GM12878 (cell line): ENCODE measurements around the gene NDE1. TPM values are rescaled to one million over a fixed set of nuclear protein-coding genes. Genes with fewer than 3 reads are reported as not detected.
A peak's percentile ranks its signal among the peaks of the same experiment; 100 is the strongest.

Experiments used
- ATAC-seq: fragments of 200-7000 bp; cut with Tn5 transposase; 3 replicates; pipeline ENCODE4 v1.9.1; 2020; ENCODE audit warnings: mild to moderate bottlenecking, moderate library complexity
- BruUV-seq: library from RNA; stranded (reverse); fragments of 400-500 nt; replicated peaks from 2 replicates; lab custom pipeline; 2021; lab: Mats Ljungman, UMichigan
- CTCF ChIA-PET: fragments of 300-600 bp; sonication (Branson Sonifier 250); formaldehyde crosslinking; extraction: SDS; loops from one replicate; lab custom pipeline; 2021; ENCODE audit warnings: inconsistent platforms; lab: Yijun Ruan, JAX
- POLR2A ChIA-PET: fragments of 350-600 bp; formaldehyde crosslinking; extraction: SDS; loops from one replicate; lab custom pipeline; 2021; ENCODE audit warnings: inconsistent platforms; lab: Charles Lee
- RAD21 ChIA-PET: fragments of 300-600 bp; sonication (Branson Sonifier 250); formaldehyde crosslinking; loops from one replicate; lab custom pipeline; 2023; ENCODE audit warnings: antibody characterized with exemption; ENCODE audit not compliant: unreplicated experiment; lab: Charles Lee
- SMC1A ChIA-PET: fragments of 300-600 bp; sonication (Branson Sonifier 250); formaldehyde crosslinking; loops from one replicate; lab custom pipeline; 2023; ENCODE audit not compliant: unreplicated experiment, uncharacterized antibody; lab: Charles Lee
- DNase-seq: peaks from one replicate; pipeline ENCODE4 v3.0.0-alpha.2; 2011; ENCODE audit warnings: low read depth, low spot score
- FAIRE-seq: peaks from 3 replicates; lab custom pipeline; 2011; peaks lifted over from hg19 to GRCh38; lab: Jason Lieb, UNC
- H2AFZ ChIP-seq: 2 replicates; pipeline ENCODE4 v1.6.0; 2011; ENCODE audit warnings: low read depth, low read length, control low read depth; ENCODE audit not compliant: control insufficient read depth
- H3K27ac ChIP-seq: 2 replicates; pipeline ENCODE4 v1.5.1; 2011; ENCODE audit warnings: control low read depth; ENCODE audit not compliant: control insufficient read depth, insufficient read depth
- H3K27me3 ChIP-seq, 2 experiments: replicated peaks in 1 of 2; 2 replicates each; pipeline versions ENCODE4 v1.6.0 to v1.6.1; 2011; ENCODE audit warnings: low read length in 1 of 2; ENCODE audit not compliant: control insufficient read depth in 2 of 2, insufficient read depth in 2 of 2
- H3K36me3 ChIP-seq, 2 experiments: 2 replicates each; pipeline ENCODE4 v1.5.1; 2011; ENCODE audit warnings: low read length in 1 of 2; ENCODE audit not compliant: control insufficient read depth in 2 of 2, insufficient read depth in 2 of 2
- H3K4me1 ChIP-seq: 2 replicates; pipeline ENCODE4 v1.6.1; 2011; ENCODE audit warnings: mild to moderate bottlenecking, low read length, moderate library complexity, mixed read lengths; ENCODE audit not compliant: control insufficient read depth, insufficient read depth
- H3K4me2 ChIP-seq: 2 replicates; pipeline ENCODE4 v1.6.0; 2011; ENCODE audit warnings: control low read depth; ENCODE audit not compliant: control insufficient read depth, insufficient read depth
- H3K4me3 ChIP-seq: fragments of 200-600 bp; sonication (generic); 2 replicates; pipeline ENCODE4 v1.5.1; 2016
- H3K79me2 ChIP-seq: 2 replicates; pipeline ENCODE4 v1.6.0; 2011; ENCODE audit warnings: low read length; ENCODE audit not compliant: control insufficient read depth, insufficient read depth
- H3K9ac ChIP-seq: 2 replicates; pipeline ENCODE4 v1.8.0; 2011; ENCODE audit warnings: low read length, control low read depth, mixed read lengths; ENCODE audit not compliant: control insufficient read depth, insufficient read depth
- H3K9me3 ChIP-seq: replicated peaks from 3 replicates; pipeline ENCODE4 v1.5.1; 2011; ENCODE audit warnings: mild to moderate bottlenecking, low read length; ENCODE audit not compliant: control insufficient read depth, insufficient read depth
- H4K20me1 ChIP-seq: 2 replicates; pipeline ENCODE4 v1.6.0; 2011; ENCODE audit not compliant: control insufficient read depth, insufficient read depth
- BACH1 ChIP-seq: fragments of 450-650 bp; IDR thresholded peaks from 2 replicates; pipeline ENCODE4 v1.6.1; 2017; ENCODE audit warnings: mild to moderate bottlenecking, borderline replicate concordance
- CHD4 ChIP-seq: fragments of 200-600 bp; sonication (generic); IDR thresholded peaks from 2 replicates; pipeline ENCODE4 v1.6.1; 2016; ENCODE audit warnings: mild to moderate bottlenecking
- ETV6 ChIP-seq, 2 experiments: fragments of 450-650 bp in 1 of 2; IDR thresholded peaks in 1 of 2; conservative IDR thresholded peaks in 1 of 2; 2 replicates each; pipeline ENCODE4 v1.6.1; 2014; ENCODE audit warnings: antibody characterized with exemption in 1 of 2, borderline replicate concordance in 1 of 2, low read depth in 1 of 2, mild to moderate bottlenecking in 1 of 2, moderate library complexity in 1 of 2
- IRF3 ChIP-seq: fragments of 450-650 bp; IDR thresholded peaks from 2 replicates; pipeline ENCODE4 v1.6.1; 2014; ENCODE audit warnings: mild to moderate bottlenecking
- KLF5 ChIP-seq: fragments of 450-650 bp; IDR thresholded peaks from 2 replicates; pipeline ENCODE4 v1.6.1; 2014; ENCODE audit warnings: mild to moderate bottlenecking; ENCODE audit not compliant: partially characterized antibody
- MTA3 ChIP-seq: IDR thresholded peaks from 2 replicates; pipeline ENCODE4 v1.6.1; 2012; ENCODE audit warnings: low read length, inconsistent platforms, borderline replicate concordance
- NFYB ChIP-seq: IDR thresholded peaks from 2 replicates; pipeline ENCODE4 v1.6.1; 2011; ENCODE audit warnings: low read depth, mild to moderate bottlenecking, low read length, improper control_type of control experiment, moderate library complexity; ENCODE audit not compliant: insufficient read depth
- ZNF217 ChIP-seq: fragments of 450-650 bp; IDR thresholded peaks from 2 replicates; pipeline ENCODE4 v1.6.1; 2017; ENCODE audit warnings: antibody characterized with exemption, mild to moderate bottlenecking
- WGBS: methylation state at CpG from one replicate; pipeline ENCODE4 v1.1.6; 2016; ENCODE audit warnings: low lambda C conversion rate; ENCODE audit not compliant: insufficient replicate concordance, insufficient coverage; ENCODE audit errors: missing lambda C conversion rate; 5-methylcytosine and 5-hydroxymethylcytosine counted together
- in situ Hi-C: fragments of 300-500 bp; cut with MboI; formaldehyde crosslinking; loops from 9 replicates; pipeline ENCODE4 v1.14.3; 2018; ENCODE audit warnings: mixed read lengths
- intact Hi-C: fragments of 100-400 bp; cut with micrococcal nuclease; formaldehyde crosslinking; loops from one replicate; pipeline ENCODE4 v1.14.2; 2022; ENCODE audit not compliant: unreplicated experiment
- polyA plus RNA-seq, 11 experiments: library from polyadenylated mRNA; depleted of rRNA in 4 of 11; unstranded in 6 of 11; stranded (reverse) in 5 of 11; fragments of >200 nt; fragmentation: Nextera tagmentation in 4 of 11; fragmentation: Illumina TruSeq in 1 of 11; extraction: Ambion mirVana in 4 of 11; extraction: Trizol in 1 of 11; gene quantifications; 1 replicate in 1 of 11; 2 replicates in 10 of 11; pipeline versions ENCODE4 v1.2.1 to v1.2.3, GENCODE V29; 2011 to 2016; ENCODE audit warnings: inconsistent platforms in 2 of 11, missing spikeins in 2 of 11, low read depth in 1 of 11
- total RNA-seq, 4 experiments: library from RNA; depleted of rRNA in 3 of 4; stranded (reverse); fragments of >200 nt in 3 of 4; fragmentation: Illumina TruSeq in 1 of 4; extraction: Trizol in 1 of 4; gene quantifications; 2 replicates each; pipeline versions ENCODE4 v1.2.1 to v1.2.3, GENCODE V29; 2013 to 2021
- TF ChIP-seq, protein P1 (sequence below): fragments of 450-650 bp; IDR thresholded peaks from 2 replicates; pipeline ENCODE4 v1.6.1; 2017; ENCODE audit warnings: mild to moderate bottlenecking, moderate library complexity
- TF ChIP-seq, protein P2 (sequence below): fragments of 450-650 bp; IDR thresholded peaks from 2 replicates; pipeline ENCODE4 v1.6.1; 2017; ENCODE audit warnings: mild to moderate bottlenecking, moderate library complexity

Gene NDE1
- total and polyA plus RNA-seq, 10 of the 15 experiments (the other 5 are each of a cell fraction or from before 2014, with no cell fraction given) = 5.7 to 148 (median 87.8) TPM

DNA sequence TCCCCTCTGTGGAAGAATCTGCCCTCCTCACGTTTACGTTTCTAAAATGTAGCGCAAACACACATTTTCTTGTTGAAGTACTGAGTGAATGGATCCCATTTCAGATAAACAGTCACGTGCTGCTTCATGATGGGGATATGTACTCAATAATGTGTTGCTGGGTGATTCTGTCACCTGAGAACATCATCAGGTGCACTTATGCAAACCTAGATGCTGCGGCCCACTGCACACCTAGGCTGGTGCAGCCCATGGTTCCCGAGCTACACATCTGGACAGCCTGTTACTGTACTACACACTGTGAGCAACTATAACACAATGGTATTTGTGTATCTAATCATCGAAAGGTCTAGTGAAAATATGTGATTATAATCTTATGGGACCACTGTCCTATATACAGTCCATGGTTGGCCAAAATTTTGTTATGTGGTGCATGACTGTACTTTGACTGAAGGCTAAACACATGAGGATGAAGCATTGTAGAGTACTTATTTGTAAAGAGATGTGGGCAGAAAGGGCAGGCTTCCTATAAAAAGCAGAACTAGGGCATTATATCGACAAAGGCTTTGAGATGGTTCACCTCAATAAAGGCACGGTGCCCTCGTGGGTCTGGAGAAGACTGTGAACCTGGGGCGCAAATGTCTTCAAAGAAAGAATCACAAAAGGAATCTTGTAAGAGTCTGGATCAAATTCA is 33.4 kb upstream of the NDE1 start (continued):
- TF ChIP-seq, protein P1, sequence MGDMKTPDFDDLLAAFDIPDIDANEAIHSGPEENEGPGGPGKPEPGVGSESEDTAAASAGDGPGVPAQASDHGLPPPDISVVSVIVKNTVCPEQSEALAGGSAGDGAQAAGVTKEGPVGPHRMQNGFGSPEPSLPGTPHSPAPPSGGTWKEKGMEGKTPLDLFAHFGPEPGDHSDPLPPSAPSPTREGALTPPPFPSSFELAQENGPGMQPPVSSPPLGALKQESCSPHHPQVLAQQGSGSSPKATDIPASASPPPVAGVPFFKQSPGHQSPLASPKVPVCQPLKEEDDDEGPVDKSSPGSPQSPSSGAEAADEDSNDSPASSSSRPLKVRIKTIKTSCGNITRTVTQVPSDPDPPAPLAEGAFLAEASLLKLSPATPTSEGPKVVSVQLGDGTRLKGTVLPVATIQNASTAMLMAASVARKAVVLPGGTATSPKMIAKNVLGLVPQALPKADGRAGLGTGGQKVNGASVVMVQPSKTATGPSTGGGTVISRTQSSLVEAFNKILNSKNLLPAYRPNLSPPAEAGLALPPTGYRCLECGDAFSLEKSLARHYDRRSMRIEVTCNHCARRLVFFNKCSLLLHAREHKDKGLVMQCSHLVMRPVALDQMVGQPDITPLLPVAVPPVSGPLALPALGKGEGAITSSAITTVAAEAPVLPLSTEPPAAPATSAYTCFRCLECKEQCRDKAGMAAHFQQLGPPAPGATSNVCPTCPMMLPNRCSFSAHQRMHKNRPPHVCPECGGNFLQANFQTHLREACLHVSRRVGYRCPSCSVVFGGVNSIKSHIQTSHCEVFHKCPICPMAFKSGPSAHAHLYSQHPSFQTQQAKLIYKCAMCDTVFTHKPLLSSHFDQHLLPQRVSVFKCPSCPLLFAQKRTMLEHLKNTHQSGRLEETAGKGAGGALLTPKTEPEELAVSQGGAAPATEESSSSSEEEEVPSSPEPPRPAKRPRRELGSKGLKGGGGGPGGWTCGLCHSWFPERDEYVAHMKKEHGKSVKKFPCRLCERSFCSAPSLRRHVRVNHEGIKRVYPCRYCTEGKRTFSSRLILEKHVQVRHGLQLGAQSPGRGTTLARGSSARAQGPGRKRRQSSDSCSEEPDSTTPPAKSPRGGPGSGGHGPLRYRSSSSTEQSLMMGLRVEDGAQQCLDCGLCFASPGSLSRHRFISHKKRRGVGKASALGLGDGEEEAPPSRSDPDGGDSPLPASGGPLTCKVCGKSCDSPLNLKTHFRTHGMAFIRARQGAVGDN = no peak
- no peak for TF ChIP-seq ZNF217
- no peak for TF ChIP-seq MTA3
- TF ChIP-seq NFYB = no peak
- no peak for TF ChIP-seq KLF5

DNA sequence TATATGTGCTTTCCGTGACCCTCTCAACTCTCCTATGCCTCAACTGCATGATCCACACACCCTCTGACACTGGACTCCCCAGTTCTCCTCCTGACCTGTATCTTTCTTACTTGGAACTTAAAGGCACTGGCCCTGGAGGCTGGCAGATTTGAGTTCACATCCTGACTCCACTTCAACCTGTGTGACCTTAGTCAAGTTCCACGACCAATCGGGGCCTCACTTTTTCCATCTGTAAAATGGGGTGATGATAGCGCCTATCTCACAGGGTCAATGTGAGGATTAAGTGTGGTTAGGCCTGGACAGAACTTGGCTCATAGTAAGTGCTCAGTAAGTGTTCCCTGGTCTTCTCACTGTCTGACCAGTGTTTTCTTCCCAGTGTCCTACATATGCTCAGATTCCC is 32.1 kb upstream of the NDE1 start:
- ChIA-PET RAD21 (no interaction called here), CTCF (no interaction called here), POLR2A (no interaction called here), SMC1A (no interaction called here)
- Histone ChIP-seq H3K36me3 (peaks cover 8 to 33% of the 10 kb centered on the region in 2 experiments; a peak in 3 of 4 replicates), H3K4me1 (no peaks in the 10 kb centered on the region), H3K27me3 (no peaks in the 10 kb centered on the region), H4K20me1 (no peaks in the 10 kb centered on the region), H3K27ac (no peak overlapping the region), H3K4me2 (no peak overlapping the region), H3K79me2 (no peaks in the 10 kb centered on the region), H2AFZ (no peak overlapping the region), H3K9ac (no peak overlapping the region), H3K9me3 (no peaks in the 10 kb centered on the region), H3K4me3 (no peak overlapping the region)
- ATAC-seq = no peak
- WGBS = 96% methylated on average over 4 of the region's 4 CpGs
- no peak for DNase-seq
- TF ChIP-seq BACH1 (no peak), IRF3 (no peak), CHD4 (no peak), ETV6 (conservative IDR thresholded peaks at IDR 0.05 in 1 of 2, IDR thresholded peaks at IDR 0.05 in 1 of 2; ENCODE audit: borderline replicate concordance in 1 of 2, low read depth in 1 of 2) (no peak)
- TF ChIP-seq, protein P2, sequence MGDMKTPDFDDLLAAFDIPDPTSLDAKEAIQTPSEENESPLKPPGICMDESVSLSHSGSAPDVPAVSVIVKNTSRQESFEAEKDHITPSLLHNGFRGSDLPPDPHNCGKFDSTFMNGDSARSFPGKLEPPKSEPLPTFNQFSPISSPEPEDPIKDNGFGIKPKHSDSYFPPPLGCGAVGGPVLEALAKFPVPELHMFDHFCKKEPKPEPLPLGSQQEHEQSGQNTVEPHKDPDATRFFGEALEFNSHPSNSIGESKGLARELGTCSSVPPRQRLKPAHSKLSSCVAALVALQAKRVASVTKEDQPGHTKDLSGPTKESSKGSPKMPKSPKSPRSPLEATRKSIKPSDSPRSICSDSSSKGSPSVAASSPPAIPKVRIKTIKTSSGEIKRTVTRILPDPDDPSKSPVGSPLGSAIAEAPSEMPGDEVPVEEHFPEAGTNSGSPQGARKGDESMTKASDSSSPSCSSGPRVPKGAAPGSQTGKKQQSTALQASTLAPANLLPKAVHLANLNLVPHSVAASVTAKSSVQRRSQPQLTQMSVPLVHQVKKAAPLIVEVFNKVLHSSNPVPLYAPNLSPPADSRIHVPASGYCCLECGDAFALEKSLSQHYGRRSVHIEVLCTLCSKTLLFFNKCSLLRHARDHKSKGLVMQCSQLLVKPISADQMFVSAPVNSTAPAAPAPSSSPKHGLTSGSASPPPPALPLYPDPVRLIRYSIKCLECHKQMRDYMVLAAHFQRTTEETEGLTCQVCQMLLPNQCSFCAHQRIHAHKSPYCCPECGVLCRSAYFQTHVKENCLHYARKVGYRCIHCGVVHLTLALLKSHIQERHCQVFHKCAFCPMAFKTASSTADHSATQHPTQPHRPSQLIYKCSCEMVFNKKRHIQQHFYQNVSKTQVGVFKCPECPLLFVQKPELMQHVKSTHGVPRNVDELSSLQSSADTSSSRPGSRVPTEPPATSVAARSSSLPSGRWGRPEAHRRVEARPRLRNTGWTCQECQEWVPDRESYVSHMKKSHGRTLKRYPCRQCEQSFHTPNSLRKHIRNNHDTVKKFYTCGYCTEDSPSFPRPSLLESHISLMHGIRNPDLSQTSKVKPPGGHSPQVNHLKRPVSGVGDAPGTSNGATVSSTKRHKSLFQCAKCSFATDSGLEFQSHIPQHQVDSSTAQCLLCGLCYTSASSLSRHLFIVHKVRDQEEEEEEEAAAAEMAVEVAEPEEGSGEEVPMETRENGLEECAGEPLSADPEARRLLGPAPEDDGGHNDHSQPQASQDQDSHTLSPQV = no peak
- in situ Hi-C loops = no loop called here
- TSS peak; percentile 18 for BruUV-seq
- FAIRE-seq = no peak
- intact Hi-C loops = no loop called here
